HepG2 (cell line): Measurements from ENCODE around the gene SLC16A7. TPM values are rescaled to one million over a fixed set of nuclear protein-coding genes. Genes with fewer than 3 reads are reported as not detected.

Experiments
- ATAC-seq: fragments of 200-7000 bp; cut with Tn5 transposase; 3 replicates; pipeline ENCODE4 v1.9.1; 2020; ENCODE audit warnings: mild to moderate bottlenecking, moderate library complexity
- BruUV-seq: library from RNA; stranded (reverse); fragments of 400-500 nt; replicated peaks from 2 replicates; lab custom pipeline; 2021; lab: Mats Ljungman, UMichigan
- CTCF ChIA-PET: fragments of 300-600 bp; formaldehyde crosslinking; extraction: SDS; loops from one replicate; lab custom pipeline; 2021; ENCODE audit warnings: low total read pairs, inconsistent platforms, low intra/inter-chr PET ratio; lab: Yijun Ruan, JAX
- POLR2A ChIA-PET: fragments of 350-600 bp; sonication (Branson Sonifier 250); formaldehyde crosslinking; loops from one replicate; lab custom pipeline; 2020; ENCODE audit warnings: antibody characterized with exemption, inconsistent platforms; lab: Yijun Ruan, JAX
- DNase-seq: peaks from one replicate; pipeline ENCODE4 v3.0.0-alpha.2; 2015; ENCODE audit warnings: low spot score
- FAIRE-seq: peaks from 3 replicates; lab custom pipeline; 2011; peaks lifted over from hg19 to GRCh38; lab: Jason Lieb, UNC
- H2AFZ ChIP-seq: one replicate; pipeline ENCODE4 v1.6.1; 2011; ENCODE audit warnings: low read length, inconsistent platforms
- H3K27ac ChIP-seq: fragments of 300-600 bp; 3 replicates; pipeline ENCODE4 v1.8.0; 2011; ENCODE audit warnings: mixed run types, mild to moderate bottlenecking, mixed read lengths, low read length, inconsistent platforms; ENCODE audit not compliant: insufficient read depth; ENCODE audit errors: extremely low read length
- H3K27me3 ChIP-seq, 2 experiments: fragments of 200-600 bp in 1 of 2; 2 replicates in 1 of 2; 3 replicates in 1 of 2; pipeline versions ENCODE4 v1.6.0 to v1.8.0; 2011; ENCODE audit warnings: low read length in 2 of 2, mild to moderate bottlenecking in 2 of 2, moderate library complexity in 2 of 2, inconsistent platforms in 1 of 2; ENCODE audit not compliant: insufficient read depth in 2 of 2, control insufficient read depth in 1 of 2
- H3K36me3 ChIP-seq, 2 experiments: fragments of 200-600 bp in 1 of 2; replicated peaks in 1 of 2; 2 replicates in 1 of 2; 3 replicates in 1 of 2; pipeline versions ENCODE4 v1.5.1 to v1.8.0; 2011; ENCODE audit warnings: low read length in 2 of 2, inconsistent platforms in 1 of 2; ENCODE audit not compliant: insufficient read depth in 2 of 2, control insufficient read depth in 1 of 2
- H3K4me1 ChIP-seq: 2 replicates; pipeline ENCODE4 v1.5.1; 2012; ENCODE audit warnings: low read length, inconsistent platforms; ENCODE audit not compliant: insufficient read depth
- H3K4me2 ChIP-seq: 2 replicates; pipeline ENCODE4 v1.6.0; 2011; ENCODE audit warnings: low read depth, low read length, inconsistent platforms
- H3K4me3 ChIP-seq, 3 experiments: fragments of 200-600 bp in 1 of 3; sonication (generic), shearing (Covaris generic) in 1 of 3; replicated peaks in 1 of 3; 2 replicates each; pipeline ENCODE4 v1.5.1; 2011 to 2016; ENCODE audit warnings: low read length in 3 of 3, inconsistent platforms in 2 of 3, low read depth in 2 of 3, mild to moderate bottlenecking in 2 of 3, control low read depth in 1 of 3, mixed read lengths in 1 of 3; ENCODE audit not compliant: insufficient read depth in 1 of 3
- H3K79me2 ChIP-seq: one replicate; pipeline ENCODE4 v1.6.1; 2011; ENCODE audit warnings: low read length, inconsistent platforms; ENCODE audit not compliant: insufficient read depth
- H3K9ac ChIP-seq: 2 replicates; pipeline ENCODE4 v1.6.0; 2011; ENCODE audit warnings: mild to moderate bottlenecking, low read depth, low read length, inconsistent platforms; ENCODE audit not compliant: insufficient read depth
- H3K9me3 ChIP-seq: 2 replicates; pipeline ENCODE4 v1.5.1; 2012; ENCODE audit warnings: mild to moderate bottlenecking, low read length
- H4K20me1 ChIP-seq: 2 replicates; pipeline ENCODE4 v1.6.0; 2011; ENCODE audit warnings: inconsistent platforms, mild to moderate bottlenecking, low read length, moderate library complexity; ENCODE audit not compliant: insufficient read depth
- ADNP ChIP-seq: sonication (generic); formaldehyde crosslinking; IDR thresholded peaks from 2 replicates; pipeline ENCODE4 v1.4.0; 2020; ENCODE audit warnings: missing genetic modification reagents
- BRCA1 ChIP-seq: sonication (generic); formaldehyde crosslinking; IDR thresholded peaks from 2 replicates; pipeline ENCODE4 v1.4.0; 2020; ENCODE audit warnings: missing genetic modification reagents
- FIP1L1 ChIP-seq: fragments of 200-400 bp; formaldehyde crosslinking; IDR thresholded peaks from 2 replicates; pipeline ENCODE4 v1.6.1; 2018; ENCODE audit warnings: low read depth, mild to moderate bottlenecking, low read length, moderate library complexity, borderline replicate concordance; ENCODE audit not compliant: insufficient read depth
- FOXA1 ChIP-seq, 2 experiments: fragments of 450-650 bp in 1 of 2; sonication (generic) in 1 of 2; formaldehyde crosslinking in 1 of 2; IDR thresholded peaks; 2 replicates each; pipeline versions ENCODE4 v1.4.0 to v1.6.1; 2016 to 2020; ENCODE audit warnings: missing genetic modification reagents in 1 of 2
- GATAD2A ChIP-seq: IDR thresholded peaks from 2 replicates; pipeline ENCODE4 v1.6.1; 2016
- HCFC1 ChIP-seq: fragments of 150-350 bp; IDR thresholded peaks from 2 replicates; pipeline ENCODE4 v1.6.1; 2014; ENCODE audit warnings: low read depth, low read length
- HNF4A ChIP-seq: sonication (generic); formaldehyde crosslinking; IDR thresholded peaks from 2 replicates; pipeline ENCODE4 v1.4.0; 2020; ENCODE audit warnings: missing genetic modification reagents
- HOXA5 ChIP-seq: sonication (generic); formaldehyde crosslinking; IDR thresholded peaks from 2 replicates; pipeline ENCODE4 v1.4.0; 2020; ENCODE audit warnings: missing genetic modification reagents
- ISL2 ChIP-seq: sonication (generic); formaldehyde crosslinking; IDR thresholded peaks from 2 replicates; pipeline ENCODE4 v1.5.0; 2020; ENCODE audit warnings: missing genetic modification reagents
- MLLT10 ChIP-seq: sonication (generic); formaldehyde crosslinking; IDR thresholded peaks from 2 replicates; pipeline ENCODE4 v1.4.0; 2020; ENCODE audit warnings: missing genetic modification reagents
- NCOA2 ChIP-seq: sonication (generic); formaldehyde crosslinking; IDR thresholded peaks from 2 replicates; pipeline ENCODE4 v1.8.0; 2022; ENCODE audit warnings: inconsistent platforms
- NCOA5 ChIP-seq: sonication (generic); formaldehyde crosslinking; IDR thresholded peaks from 2 replicates; pipeline ENCODE4 v1.4.0; 2020; ENCODE audit warnings: missing genetic modification reagents
- NR2F6 ChIP-seq, 2 experiments: IDR thresholded peaks; 2 replicates each; pipeline ENCODE4 v1.6.1; 2016; ENCODE audit warnings: antibody characterized with exemption in 1 of 2, mild to moderate bottlenecking in 1 of 2
- PAX8 ChIP-seq: sonication (generic); formaldehyde crosslinking; IDR thresholded peaks from 2 replicates; pipeline ENCODE4 v1.8.0; 2022; ENCODE audit warnings: mild to moderate bottlenecking, missing genetic modification reagents, borderline replicate concordance
- PHF5A ChIP-seq: IDR thresholded peaks from one replicate; pipeline ENCODE4 v1.6.1; 2018; ENCODE audit warnings: low read depth, missing genetic modification reagents; ENCODE audit not compliant: unreplicated experiment
- PHF8 ChIP-seq: sonication (generic); formaldehyde crosslinking; IDR thresholded peaks from 2 replicates; pipeline ENCODE4 v1.5.0; 2020; ENCODE audit warnings: missing genetic modification reagents
- RXRB ChIP-seq: IDR thresholded peaks from 2 replicates; pipeline ENCODE4 v1.6.1; 2016; ENCODE audit warnings: borderline replicate concordance, missing genetic modification reagents, missing compliant biosample characterization
- SATB2 ChIP-seq: sonication (generic); formaldehyde crosslinking; IDR thresholded peaks from 2 replicates; pipeline ENCODE4 v1.5.0; 2020; ENCODE audit warnings: missing genetic modification reagents
- SIN3A ChIP-seq: IDR thresholded peaks from 2 replicates; pipeline ENCODE4 v1.6.1; 2011; ENCODE audit warnings: low read depth, mild to moderate bottlenecking, control low read depth, low read length, borderline replicate concordance
- TAF1 ChIP-seq: sonication (generic); formaldehyde crosslinking; IDR thresholded peaks from 2 replicates; pipeline ENCODE4 v1.4.0; 2020; ENCODE audit warnings: missing genetic modification reagents
- ZNF264 ChIP-seq: sonication (generic); formaldehyde crosslinking; IDR thresholded peaks from 2 replicates; pipeline ENCODE4 v1.4.0; 2020; ENCODE audit warnings: missing genetic modification reagents
- ZNF563 ChIP-seq: sonication (generic); formaldehyde crosslinking; IDR thresholded peaks from 2 replicates; pipeline ENCODE4 v1.8.0; 2022; ENCODE audit warnings: mild to moderate bottlenecking, moderate library complexity, missing genetic modification reagents
- ZNF670 ChIP-seq: sonication (generic); formaldehyde crosslinking; IDR thresholded peaks from 2 replicates; pipeline ENCODE4 v1.8.0; 2022; ENCODE audit warnings: mild to moderate bottlenecking, missing genetic modification reagents, borderline replicate concordance
- ZSCAN31 ChIP-seq: sonication (generic); formaldehyde crosslinking; IDR thresholded peaks from 2 replicates; pipeline ENCODE4 v1.5.0; 2020; ENCODE audit warnings: low read depth, mild to moderate bottlenecking, missing genetic modification reagents
- WGBS: methylation state at CpG from one replicate; pipeline ENCODE4 v1.1.6; 2017; ENCODE audit warnings: low lambda C conversion rate; 5-methylcytosine and 5-hydroxymethylcytosine counted together
- in situ Hi-C: cut with HindIII; loops from 2 replicates; pipeline ENCODE4 v1.10.0; 2017; ENCODE audit warnings: low pct_unique_long_range_greater_than_20kb; ENCODE audit not compliant: extremely low pct_ligation_motif_present
- intact Hi-C: fragments of 100-400 bp; cut with micrococcal nuclease; formaldehyde crosslinking; loops from one replicate; pipeline ENCODE4 v1.10.0; 2022; ENCODE audit not compliant: unreplicated experiment
- polyA plus RNA-seq, 8 experiments: library from polyadenylated mRNA; depleted of rRNA in 3 of 8; stranded (reverse) in 7 of 8; unstranded in 1 of 8; fragments of >200 nt; fragmentation: Illumina TruSeq in 4 of 8; extraction: Trizol in 4 of 8; gene quantifications; 2 replicates each; pipeline versions ENCODE4 v1.2.1 to v1.2.3, GENCODE V29; 2011 to 2016; ENCODE audit warnings: low read depth in 4 of 8, missing spikeins in 1 of 8, mixed read lengths in 1 of 8; ENCODE audit not compliant: insufficient read depth in 1 of 8
- total RNA-seq, 5 experiments: library from RNA; depleted of rRNA; stranded (reverse); fragments of >200 nt; fragmentation: Illumina TruSeq; extraction: Trizol; gene quantifications; 2 replicates each; pipeline ENCODE4 v1.2.3, GENCODE V29; 2016; ENCODE audit warnings: low read depth in 1 of 5
- TF ChIP-seq, protein P1 (sequence below): sonication (generic); formaldehyde crosslinking; IDR thresholded peaks from 2 replicates; pipeline ENCODE4 v1.4.0; 2020; ENCODE audit warnings: mild to moderate bottlenecking, missing genetic modification reagents
- TF ChIP-seq, protein P2 (sequence below): sonication (generic); formaldehyde crosslinking; IDR thresholded peaks from 2 replicates; pipeline ENCODE4 v1.8.0; 2022; ENCODE audit warnings: low read depth, missing genetic modification reagents

SLC16A7 gene
- total and polyA plus RNA-seq, 2 of the 13 experiments (the other 11 are each of a cell fraction or from before 2014, with no cell fraction given), result 1.3 to 1.6 TPM

DNA sequence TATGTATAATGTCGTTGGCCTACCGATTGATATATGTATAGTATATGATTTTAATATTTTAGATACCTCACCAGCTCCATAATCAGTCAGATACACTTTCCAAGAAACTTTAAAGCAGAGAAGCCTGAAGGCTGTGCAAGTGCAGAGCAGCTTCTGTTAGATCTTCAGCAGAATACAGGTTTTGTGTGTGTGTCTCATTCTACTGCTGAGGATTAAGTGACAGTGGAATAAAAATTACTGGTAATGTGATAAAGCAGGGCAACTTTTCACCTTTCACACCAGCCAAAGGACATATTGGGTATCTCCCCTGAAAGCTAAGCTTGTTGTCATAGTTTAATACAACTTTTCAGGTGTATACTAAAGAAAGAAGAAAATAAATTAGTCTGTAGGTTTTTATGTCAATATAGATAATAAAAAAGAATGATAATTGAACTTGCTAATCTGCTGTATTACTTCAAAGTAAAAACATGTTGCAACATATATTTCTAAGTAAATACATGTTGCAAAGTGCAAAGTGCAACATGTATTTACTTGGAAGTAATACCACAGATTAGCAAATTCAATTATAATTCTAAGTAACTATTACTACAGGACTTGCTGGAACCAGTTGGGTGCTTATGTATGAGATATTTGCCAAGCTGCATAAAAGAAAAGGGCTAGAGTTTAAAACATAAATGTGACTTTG lies 128.3 kb downstream of the SLC16A7 start (continued):
- no peak for TF ChIP-seq FIP1L1
- TF ChIP-seq HCFC1, result no peak
- peak; percentile 32; the same call in 1 of the 2 replicates for TF ChIP-seq NCOA2 (CRISPR knock-in tag)
- TF ChIP-seq FOXA1 (IDR thresholded peaks at IDR 0.05), result no peak
- TF ChIP-seq FOXA1 (CRISPR knock-in tag; IDR thresholded peaks at IDR 0.05), result 0 out of 2 replicates have a peak, but pooled peaks have one; percentile 13
- peak; percentile 38; the same call in 1 of the 2 replicates for TF ChIP-seq GATAD2A (CRISPR knock-in tag)
- no peak for TF ChIP-seq ZNF563 (CRISPR knock-in tag)
- peak; percentile 68 for TF ChIP-seq HNF4A
- TF ChIP-seq PAX8 (CRISPR knock-in tag), result no peak
- 0 out of 2 replicates have a peak, but pooled peaks have one; percentile 30 for TF ChIP-seq ISL2 (CRISPR knock-in tag)

DNA sequence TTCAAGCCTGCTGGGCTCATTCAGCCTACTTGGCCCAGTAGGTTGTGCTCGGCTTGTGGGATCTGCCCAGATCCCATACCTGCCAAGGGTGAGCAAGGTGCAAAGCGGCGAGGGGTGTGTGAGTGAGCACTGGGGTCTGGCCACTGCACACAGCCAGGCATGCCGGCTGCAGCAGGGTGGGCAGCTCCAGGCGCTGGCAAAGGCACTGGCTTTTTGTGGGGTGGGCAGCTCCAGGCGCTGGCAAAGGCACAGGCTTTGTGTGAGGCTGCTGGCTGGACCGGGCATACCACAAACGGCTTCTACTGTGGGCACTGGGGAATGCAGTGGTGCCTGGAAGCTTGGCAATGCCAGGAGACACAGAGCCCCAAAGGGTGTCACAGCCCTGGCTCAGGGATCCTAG lies 137.4 kb downstream of the SLC16A7 start:
- H3K36me3 ChIP-seq, result no peaks in the 10 kb centered on the region
- ATAC-seq (no peak), FAIRE-seq (no peak), DNase-seq (no peak)
- H3K4me3 ChIP-seq, result no peak overlapping the region
- H3K27me3 ChIP-seq, result no peaks in the 10 kb centered on the region
- no peak overlapping the region for H3K9ac ChIP-seq
- POLR2A ChIA-PET, result no interaction called here
- H3K4me2 ChIP-seq, result no peak overlapping the region
- intact Hi-C loops (no loop called here), in situ Hi-C loops (no loop called here)
- H3K4me1 ChIP-seq, result no peaks in the 10 kb centered on the region
- H2AFZ ChIP-seq, result no peak overlapping the region
- BruUV-seq, result no TSS peak
- WGBS, result 20% methylated on average over 1 of the region's 8 CpGs
- H3K9me3 ChIP-seq, result no peaks in the 10 kb centered on the region
- CTCF ChIA-PET, result no interaction called here
- H3K27ac ChIP-seq, result no peak overlapping the region
- no peaks in the 10 kb centered on the region for H4K20me1 ChIP-seq
- H3K79me2 ChIP-seq, result no peaks in the 10 kb centered on the region
- TF ChIP-seq SIN3A (no peak), ZSCAN31 (CRISPR knock-in tag) (no peak), NR2F6 (IDR thresholded peaks at IDR 0.05) (no peak), NR2F6 (CRISPR knock-in tag; IDR thresholded peaks at IDR 0.05) (no peak), RXRB (no peak), BRCA1 (CRISPR knock-in tag) (no peak), PHF5A (CRISPR knock-in tag) (no peak), TAF1 (CRISPR knock-in tag) (no peak), NCOA5 (CRISPR knock-in tag) (no peak), ZNF670 (no peak), ADNP (no peak), MLLT10 (CRISPR knock-in tag) (no peak), PHF8 (CRISPR knock-in tag) (no peak), SATB2 (CRISPR knock-in tag) (no peak), HOXA5 (CRISPR knock-in tag) (no peak), ZNF264 (CRISPR knock-in tag) (no peak)
- TF ChIP-seq, protein P1, sequence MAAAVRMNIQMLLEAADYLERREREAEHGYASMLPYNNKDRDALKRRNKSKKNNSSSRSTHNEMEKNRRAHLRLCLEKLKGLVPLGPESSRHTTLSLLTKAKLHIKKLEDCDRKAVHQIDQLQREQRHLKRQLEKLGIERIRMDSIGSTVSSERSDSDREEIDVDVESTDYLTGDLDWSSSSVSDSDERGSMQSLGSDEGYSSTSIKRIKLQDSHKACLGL (CRISPR knock-in tag), result no peak
- TF ChIP-seq, protein P2, sequence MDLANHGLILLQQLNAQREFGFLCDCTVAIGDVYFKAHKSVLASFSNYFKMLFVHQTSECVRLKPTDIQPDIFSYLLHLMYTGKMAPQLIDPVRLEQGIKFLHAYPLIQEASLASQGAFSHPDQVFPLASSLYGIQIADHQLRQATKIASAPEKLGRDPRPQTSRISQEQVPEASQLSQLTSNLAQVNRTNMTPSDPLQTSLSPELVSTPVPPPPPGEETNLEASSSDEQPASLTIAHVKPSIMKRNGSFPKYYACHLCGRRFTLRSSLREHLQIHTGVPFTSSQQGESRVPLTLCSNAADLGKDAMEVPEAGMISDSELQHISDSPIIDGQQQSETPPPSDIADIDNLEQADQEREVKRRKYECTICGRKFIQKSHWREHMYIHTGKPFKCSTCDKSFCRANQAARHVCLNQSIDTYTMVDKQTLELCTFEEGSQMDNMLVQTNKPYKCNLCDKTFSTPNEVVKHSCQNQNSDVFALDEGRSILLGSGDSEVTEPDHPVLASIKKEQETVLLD (CRISPR knock-in tag), result no peak
